ENCODE measurements around the gene TLL1. TPM values are rescaled to one million over a fixed set of nuclear protein-coding genes. Genes with fewer than 3 reads are reported as not detected.

The TLL1 gene
- total and polyA plus RNA-seq, 3 donors from 2014 or later, result 0.71 to 1.1 (median 0.94) TPM

DNA sequence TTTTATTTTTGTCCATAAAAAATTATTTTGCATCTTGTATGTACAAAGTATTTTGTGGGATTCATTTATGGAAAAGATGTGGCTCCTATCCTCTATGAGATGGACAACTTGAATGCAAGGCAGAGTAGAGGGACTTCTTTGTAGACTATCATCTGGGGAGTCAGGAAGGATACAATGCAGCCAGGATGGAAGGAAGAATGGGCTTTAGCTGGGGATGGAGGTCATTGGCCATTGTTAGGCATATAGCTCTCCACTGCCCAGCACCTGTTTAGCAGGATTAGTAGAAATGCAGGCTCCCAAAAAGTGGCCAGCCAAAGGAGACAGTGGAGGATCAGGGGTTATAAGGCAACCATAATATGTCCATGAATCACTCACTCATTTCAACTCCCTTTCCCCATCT is 5.1 kb upstream of the TLL1 start:
- Histone ChIP-seq H3K9me3 (no peaks in the 10 kb centered on the region), H3K4me1 (no peaks in the 10 kb centered on the region), H3K27me3 (no peaks in the 10 kb centered on the region), H3K36me3 (ENCODE audit: low read depth, missing control alignments) (no peaks in the 10 kb centered on the region), H3K27ac (no peak overlapping the region), H3K4me3 (no peak overlapping the region)
- TF ChIP-seq, protein P1, sequence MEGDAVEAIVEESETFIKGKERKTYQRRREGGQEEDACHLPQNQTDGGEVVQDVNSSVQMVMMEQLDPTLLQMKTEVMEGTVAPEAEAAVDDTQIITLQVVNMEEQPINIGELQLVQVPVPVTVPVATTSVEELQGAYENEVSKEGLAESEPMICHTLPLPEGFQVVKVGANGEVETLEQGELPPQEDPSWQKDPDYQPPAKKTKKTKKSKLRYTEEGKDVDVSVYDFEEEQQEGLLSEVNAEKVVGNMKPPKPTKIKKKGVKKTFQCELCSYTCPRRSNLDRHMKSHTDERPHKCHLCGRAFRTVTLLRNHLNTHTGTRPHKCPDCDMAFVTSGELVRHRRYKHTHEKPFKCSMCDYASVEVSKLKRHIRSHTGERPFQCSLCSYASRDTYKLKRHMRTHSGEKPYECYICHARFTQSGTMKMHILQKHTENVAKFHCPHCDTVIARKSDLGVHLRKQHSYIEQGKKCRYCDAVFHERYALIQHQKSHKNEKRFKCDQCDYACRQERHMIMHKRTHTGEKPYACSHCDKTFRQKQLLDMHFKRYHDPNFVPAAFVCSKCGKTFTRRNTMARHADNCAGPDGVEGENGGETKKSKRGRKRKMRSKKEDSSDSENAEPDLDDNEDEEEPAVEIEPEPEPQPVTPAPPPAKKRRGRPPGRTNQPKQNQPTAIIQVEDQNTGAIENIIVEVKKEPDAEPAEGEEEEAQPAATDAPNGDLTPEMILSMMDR (IDR thresholded peaks at IDR 0.05), result no peak
- TF ChIP-seq POLR2A (IDR thresholded peaks at IDR 0.05), result no peak
- no peak for DNase-seq
- intact Hi-C loops (cut with DNase I; ENCODE audit: low total_unique reads), result no loop called here

DNA sequence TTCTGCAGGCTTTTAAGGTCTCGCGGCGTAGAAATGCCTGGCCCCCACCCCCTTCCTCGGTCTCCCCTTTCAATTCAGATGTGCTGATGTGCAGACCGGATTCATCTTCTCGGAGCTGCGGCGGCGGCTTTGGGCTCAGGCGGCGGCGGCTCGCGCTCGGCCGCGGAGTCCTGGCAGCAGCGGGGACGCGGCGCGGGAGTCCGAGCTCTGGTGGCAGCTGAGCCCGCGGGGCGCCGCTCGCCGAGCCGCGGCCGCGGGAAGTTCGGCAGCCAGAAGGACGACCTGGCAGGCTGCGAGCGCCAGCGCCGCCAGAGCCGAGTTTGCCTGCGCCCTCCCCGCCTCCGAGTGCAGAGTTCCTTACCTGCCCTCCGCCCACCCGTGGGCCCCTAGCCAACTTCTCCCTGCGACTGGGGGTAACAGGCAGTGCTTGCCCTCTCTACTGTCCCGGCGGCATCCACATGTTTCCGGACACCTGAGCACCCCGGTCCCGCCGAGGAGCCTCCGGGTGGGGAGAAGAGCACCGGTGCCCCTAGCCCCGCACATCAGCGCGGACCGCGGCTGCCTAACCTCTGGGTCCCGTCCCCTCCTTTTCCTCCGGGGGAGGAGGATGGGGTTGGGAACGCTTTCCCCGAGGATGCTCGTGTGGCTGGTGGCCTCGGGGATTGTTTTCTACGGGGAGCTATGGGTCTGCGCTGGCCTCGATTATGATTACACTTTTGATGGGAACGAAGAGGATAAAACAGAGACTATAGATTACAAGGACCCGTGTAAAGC is 448 bp downstream of the TLL1 start:
- 0% methylated on average over 24 to 51 of the region's 70 CpGs for WGBS, 2 donors
- peak; percentile 47 for DNase-seq
- no peaks in the 10 kb centered on the region for H3K4me1 ChIP-seq
- TF ChIP-seq, protein P1 (IDR thresholded peaks at IDR 0.05), result no peak
- no peak for TF ChIP-seq POLR2A (IDR thresholded peaks at IDR 0.05)
- H3K27ac ChIP-seq, result peak overlapping the region; percentile 46 to 48
- H3K9me3 ChIP-seq, result no peaks in the 10 kb centered on the region
- no peaks in the 10 kb centered on the region for H3K36me3 ChIP-seq (ENCODE audit: low read depth, missing control alignments)
- peak overlapping the region; percentile 49 to 59 for H3K4me3 ChIP-seq
- no peaks in the 10 kb centered on the region for H3K27me3 ChIP-seq
- intact Hi-C loops (cut with DNase I; ENCODE audit: low total_unique reads), result no loop called here

- Histone ChIP-seq H3K36me3 (ENCODE audit: low read depth, missing control alignments) (no peaks in the 10 kb centered on the region), H3K27ac (peak overlapping the region; percentile 46 to 48), H3K27me3 (no peaks in the 10 kb centered on the region), H3K9me3 (no peaks in the 10 kb centered on the region), H3K4me3 (peak overlapping the region; percentile 49 to 59), H3K4me1 (no peaks in the 10 kb centered on the region)
- TF ChIP-seq, protein P1 (IDR thresholded peaks at IDR 0.05), result no peak
- TF ChIP-seq POLR2A (IDR thresholded peaks at IDR 0.05), result no peak
- DNase-seq, result peak; percentile 21
- 1% methylated on average over 27 of the region's 27 CpGs for WGBS, 2 donors
- intact Hi-C loops (cut with DNase I; ENCODE audit: low total_unique reads), result no loop called here
These were observed 1.2 kb downstream of the TLL1 start for GRCh38 chr4:165874072-165874790.

- no peaks in the 10 kb centered on the region for H3K4me1 ChIP-seq
- peak; percentile 72 for DNase-seq
- H3K9me3 ChIP-seq, result no peaks in the 10 kb centered on the region
- TF ChIP-seq, protein P1 (IDR thresholded peaks at IDR 0.05), result no peak
- no peak for TF ChIP-seq POLR2A (IDR thresholded peaks at IDR 0.05)
- 3% methylated on average over 21 to 37 of the region's 38 CpGs for WGBS, 2 donors
- no peaks in the 10 kb centered on the region for H3K36me3 ChIP-seq (ENCODE audit: low read depth, missing control alignments)
- no peaks in the 10 kb centered on the region for H3K27me3 ChIP-seq
- H3K4me3 ChIP-seq, result peak overlapping the region; percentile 49 to 59
- H3K27ac ChIP-seq, result no peak overlapping the region
- intact Hi-C loops (cut with DNase I; ENCODE audit: low total_unique reads), result no loop called here
These were observed 1.8 kb downstream of the TLL1 start for GRCh38 chr4:165874791-165875371.
